GM18909 (cell line): ENCODE data around the gene SLC22A3.
"Not testable (repeated sequence)": the region's sequence is repeated elsewhere in the genome, so short reads cannot be mapped to it uniquely, and the experiment has no call there.

Experiments
- ATAC-seq: cut with Tn5 transposase; IDR thresholded peaks from one replicate; pipeline ENCODE4 v1.9.1; 2021; ENCODE audit warnings: mild to moderate bottlenecking; ENCODE audit not compliant: unreplicated experiment, poor library complexity

The SLC22A3 gene

GRCh38 chr6:160348223-160349019 lies at the start of gene SLC22A3:
Gene SLC22A3 (plus strand): TSS chr6:160348378. CDS start chr6:160348420, 42 bp downstream.
- ATAC-seq, result no peak

- no peak for ATAC-seq
Observed at GRCh38 chr6:160299559-160299958, 48.6 kb upstream of the SLC22A3 start.

GRCh38 chr6:160300076-160300695 lies 48.0 kb upstream of the SLC22A3 start:
- no peak for ATAC-seq

GRCh38 chr6:160301339-160301738 lies 46.8 kb upstream of the SLC22A3 start:
- no peak for ATAC-seq

- ATAC-seq, result not testable (repeated sequence)
Observed at GRCh38 chr6:160302431-160303082, 45.6 kb upstream of the SLC22A3 start.

GRCh38 chr6:160303806-160304205 lies 44.4 kb upstream of the SLC22A3 start:
- no peak for ATAC-seq

GRCh38 chr6:160305926-160306713 lies 42.1 kb upstream of the SLC22A3 start:
- ATAC-seq, result no peak

- ATAC-seq, result no peak
Observed at GRCh38 chr6:160309718-160310117, 38.5 kb upstream of the SLC22A3 start.

GRCh38 chr6:160312900-160313299 lies 35.3 kb upstream of the SLC22A3 start:
- ATAC-seq, result no peak

- ATAC-seq, result no peak
Observed at GRCh38 chr6:160315310-160315709, 32.9 kb upstream of the SLC22A3 start.

- ATAC-seq, result no peak
Observed at GRCh38 chr6:160316261-160316660, 31.9 kb upstream of the SLC22A3 start.

GRCh38 chr6:160319246-160319645 lies 28.9 kb upstream of the SLC22A3 start:
- ATAC-seq, result no peak

- no peak for ATAC-seq
Observed at GRCh38 chr6:160321729-160322505, 26.3 kb upstream of the SLC22A3 start.

GRCh38 chr6:160327981-160328380 lies 20.2 kb upstream of the SLC22A3 start:
- no peak for ATAC-seq

- ATAC-seq, result no peak
Observed at GRCh38 chr6:160328447-160328846, 19.7 kb upstream of the SLC22A3 start.

- no peak for ATAC-seq
Observed at GRCh38 chr6:160329188-160329587, 19.0 kb upstream of the SLC22A3 start.

GRCh38 chr6:160330619-160331018 lies 17.6 kb upstream of the SLC22A3 start:
- no peak for ATAC-seq

GRCh38 chr6:160331204-160331603 lies 17.0 kb upstream of the SLC22A3 start:
- ATAC-seq, result no peak

GRCh38 chr6:160331753-160332152 lies 16.4 kb upstream of the SLC22A3 start:
- ATAC-seq, result no peak

GRCh38 chr6:160333101-160333500 lies 15.1 kb upstream of the SLC22A3 start:
- no peak for ATAC-seq
